Body of pancreas (tissue), 4 donors: ENCODE measurements around the gene PGGT1B. TPM values are rescaled to one million over a fixed set of nuclear protein-coding genes. Genes with fewer than 3 reads are reported as not detected.

Experiments
- ATAC-seq: fragments of 150-250 bp; one replicate; pipeline ENCODE4 v1.9.1; 2016
- DNase-seq, 4 donors: peaks; one replicate each; pipeline ENCODE4 v3.0.0-alpha.2; 2019
- H3K27ac ChIP-seq, 4 donors: fragments of 200-600 bp; sonication (generic); 1 replicate in 3 of 4; 2 replicates in 1 of 4; pipeline versions ENCODE4 v1.5.1 to v1.6.1; 2016 to 2019; ENCODE audit warnings: mild to moderate bottlenecking in 1 of 4, mixed read lengths in 1 of 4, moderate library complexity in 1 of 4
- H3K27me3 ChIP-seq, 2 donors: fragments of 200-600 bp; sonication (generic); one replicate each; pipeline ENCODE4 v1.6.0; 2016; ENCODE audit warnings: mild to moderate bottlenecking in 1 of 2
- H3K36me3 ChIP-seq, 2 donors: fragments of 200-600 bp; sonication (generic); replicated peaks in 1 of 2; 2 replicates each; pipeline ENCODE4 v1.5.1; 2016; ENCODE audit warnings: low read depth in 2 of 2; ENCODE audit not compliant: insufficient read depth in 1 of 2
- H3K4me1 ChIP-seq: fragments of 200-600 bp; sonication (generic); one replicate; pipeline ENCODE4 v1.6.0; 2016
- H3K4me3 ChIP-seq, 2 donors: fragments of 200-600 bp; sonication (generic); 1 replicate in 1 of 2; 2 replicates in 1 of 2; pipeline ENCODE4 v1.5.1; 2016 to 2019
- H3K9me3 ChIP-seq, 3 donors: fragments of 200-600 bp; sonication (generic); 1 replicate in 2 of 3; 2 replicates in 1 of 3; pipeline ENCODE4 v1.5.1; 2016
- POLR2A ChIP-seq, 3 donors: fragments of 450-650 bp; IDR thresholded peaks; one replicate each; pipeline ENCODE4 v1.6.1; 2016; ENCODE audit warnings: antibody characterized with exemption in 3 of 3, mild to moderate bottlenecking in 2 of 3
- WGBS, 2 donors: methylation state at CpG; one replicate each; pipeline ENCODE4 v1.1.5; 2017; 5-methylcytosine and 5-hydroxymethylcytosine counted together
- intact Hi-C: fragments of 100-400 bp; cut with DNase I; formaldehyde crosslinking; loops from one replicate; pipeline ENCODE4 v1.15.1; 2023
- total RNA-seq, 2 donors: library from RNA; depleted of rRNA; stranded (reverse); fragments of >200 nt; gene quantifications; one replicate each; pipeline ENCODE4 v1.1.0, GENCODE V29; 2016
- TF ChIP-seq, protein P1 (sequence below), 7 experiments: fragments of 450-650 bp in 4 of 7; fragments of 200-600 bp in 3 of 7; sonication (generic) in 3 of 7; IDR thresholded peaks; one replicate each; pipeline ENCODE4 v1.5.1; 2016 to 2019; ENCODE audit warnings: antibody characterized with exemption in 7 of 7

PGGT1B gene
- total RNA-seq, 2 donors from 2014 or later, result 5.6 to 10.9 TPM

DNA sequence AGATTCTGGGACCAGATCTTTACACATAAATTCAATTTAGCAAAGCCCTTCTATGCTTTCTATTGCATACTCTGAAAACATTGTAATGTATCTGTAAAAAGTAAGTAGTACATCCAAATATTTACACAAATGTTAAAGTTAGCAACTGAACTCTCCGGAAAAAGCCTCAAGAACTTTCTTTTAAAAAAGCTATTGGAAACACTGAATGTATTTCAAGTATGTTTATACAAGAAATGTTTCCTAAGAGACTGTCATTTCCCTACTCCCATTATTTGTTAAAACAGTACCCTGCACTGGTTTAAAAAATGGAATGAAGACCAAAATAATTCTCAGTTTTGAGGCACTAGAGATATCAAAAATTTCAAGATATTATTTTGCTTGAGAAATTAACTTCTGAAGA, 48.1 kb downstream of the PGGT1B start:
- Histone ChIP-seq H3K4me3 (no peak overlapping the region), H3K27me3 (no peaks in the 10 kb centered on the region), H3K36me3 (no peaks in the 10 kb centered on the region), H3K4me1 (peaks cover 14% of the 10 kb centered on the region), H3K9me3 (no peaks in the 10 kb centered on the region), H3K27ac (no peak overlapping the region)
- intact Hi-C loops, result no loop called here
- WGBS, 2 donors, result 25 to 44% methylated on average over 1 of the region's 1 CpG
- TF ChIP-seq POLR2A (IDR thresholded peaks at IDR 0.05), result no peak
- TF ChIP-seq, protein P1, sequence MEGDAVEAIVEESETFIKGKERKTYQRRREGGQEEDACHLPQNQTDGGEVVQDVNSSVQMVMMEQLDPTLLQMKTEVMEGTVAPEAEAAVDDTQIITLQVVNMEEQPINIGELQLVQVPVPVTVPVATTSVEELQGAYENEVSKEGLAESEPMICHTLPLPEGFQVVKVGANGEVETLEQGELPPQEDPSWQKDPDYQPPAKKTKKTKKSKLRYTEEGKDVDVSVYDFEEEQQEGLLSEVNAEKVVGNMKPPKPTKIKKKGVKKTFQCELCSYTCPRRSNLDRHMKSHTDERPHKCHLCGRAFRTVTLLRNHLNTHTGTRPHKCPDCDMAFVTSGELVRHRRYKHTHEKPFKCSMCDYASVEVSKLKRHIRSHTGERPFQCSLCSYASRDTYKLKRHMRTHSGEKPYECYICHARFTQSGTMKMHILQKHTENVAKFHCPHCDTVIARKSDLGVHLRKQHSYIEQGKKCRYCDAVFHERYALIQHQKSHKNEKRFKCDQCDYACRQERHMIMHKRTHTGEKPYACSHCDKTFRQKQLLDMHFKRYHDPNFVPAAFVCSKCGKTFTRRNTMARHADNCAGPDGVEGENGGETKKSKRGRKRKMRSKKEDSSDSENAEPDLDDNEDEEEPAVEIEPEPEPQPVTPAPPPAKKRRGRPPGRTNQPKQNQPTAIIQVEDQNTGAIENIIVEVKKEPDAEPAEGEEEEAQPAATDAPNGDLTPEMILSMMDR (IDR thresholded peaks at IDR 0.05), result no peak
- ATAC-seq, result no peak
- DNase-seq, result no peak

GRCh38 chr5:115209279-115209678, 53.4 kb downstream of the PGGT1B start:
- H3K27me3 ChIP-seq, result no peaks in the 10 kb centered on the region
- no peak overlapping the region for H3K4me3 ChIP-seq
- ATAC-seq (peak; percentile 79), DNase-seq (peak; percentile 22 to 65 (median 34))
- intact Hi-C loops, result no loop called here
- H3K9me3 ChIP-seq, result no peaks in the 10 kb centered on the region
- no peak for TF ChIP-seq POLR2A (IDR thresholded peaks at IDR 0.05)
- TF ChIP-seq, protein P1 (IDR thresholded peaks at IDR 0.05), result no peak
- H3K36me3 ChIP-seq, result no peaks in the 10 kb centered on the region
- 24 to 44% methylated on average over 3 of the region's 3 CpGs for WGBS, 2 donors
- H3K27ac ChIP-seq, result peak overlapping the region in 2 of 4 donors; percentile 24 to 47
- H3K4me1 ChIP-seq, result peaks cover 9% of the 10 kb centered on the region

DNA sequence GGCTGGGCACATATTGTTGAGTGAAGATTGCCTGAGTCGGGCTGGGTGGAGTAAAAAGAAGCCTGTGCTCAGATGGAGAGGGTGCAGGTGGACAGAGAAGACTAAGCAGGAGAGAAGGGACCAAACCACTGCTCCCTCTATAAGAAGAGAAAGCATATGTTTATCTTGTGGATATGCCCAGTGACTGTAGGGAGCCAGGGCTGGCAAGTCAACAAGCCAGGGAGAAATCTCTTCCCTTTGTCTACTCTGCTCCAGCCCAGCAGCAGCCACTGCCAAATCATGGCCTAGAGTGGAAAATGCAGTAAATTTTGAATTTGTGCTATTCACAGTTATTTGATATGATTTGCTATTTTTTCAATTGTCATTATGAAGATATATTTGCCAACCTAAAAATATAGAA, 59.7 kb downstream of the PGGT1B start:
- no peak overlapping the region for H3K4me3 ChIP-seq
- H3K36me3 ChIP-seq, result no peaks in the 10 kb centered on the region
- H3K4me1 ChIP-seq, result no peaks in the 10 kb centered on the region
- WGBS, 2 donors, result 58 to 86% methylated on average over 1 of the region's 1 CpG
- no peaks in the 10 kb centered on the region for H3K9me3 ChIP-seq
- no peak for TF ChIP-seq POLR2A (IDR thresholded peaks at IDR 0.05)
- TF ChIP-seq, protein P1 (IDR thresholded peaks at IDR 0.05), result no peak
- H3K27me3 ChIP-seq, result no peaks in the 10 kb centered on the region
- intact Hi-C loops, result no loop called here
- H3K27ac ChIP-seq, result no peak overlapping the region
- ATAC-seq (no peak), DNase-seq (no peak)

- 90 to 96% methylated on average over 3 of the region's 3 CpGs for WGBS, 2 donors
- Histone ChIP-seq H3K27me3 (no peaks in the 10 kb centered on the region), H3K27ac (no peak overlapping the region), H3K4me1 (peaks cover 15% of the 10 kb centered on the region), H3K36me3 (no peaks in the 10 kb centered on the region), H3K4me3 (no peak overlapping the region), H3K9me3 (no peaks in the 10 kb centered on the region)
- no peak for TF ChIP-seq POLR2A (IDR thresholded peaks at IDR 0.05)
- TF ChIP-seq, protein P1 (IDR thresholded peaks at IDR 0.05), result no peak
- no peak for DNase-seq
- ATAC-seq, result no peak
- intact Hi-C loops, result no loop called here
Observed at GRCh38 chr5:115196161-115196560, 66.5 kb downstream of the PGGT1B start.

DNA sequence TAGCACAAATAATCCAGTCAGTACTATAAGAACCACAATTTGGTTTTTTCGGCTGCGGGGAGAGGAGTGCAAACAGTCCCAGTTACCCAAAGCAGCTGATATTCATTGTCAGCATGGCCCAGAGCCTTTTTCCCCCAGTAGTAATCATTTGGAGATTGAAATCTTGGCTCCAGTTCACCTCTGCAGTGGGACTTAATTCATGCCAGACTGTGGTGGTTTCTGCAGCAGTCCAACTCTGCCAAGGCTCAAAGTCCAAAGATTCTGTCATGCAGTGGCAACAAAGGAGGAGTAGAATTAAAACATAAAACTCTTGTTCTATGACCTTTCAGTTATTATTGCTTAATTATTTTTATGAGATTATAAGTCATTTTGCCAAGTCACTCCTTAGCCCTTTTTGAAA, 68.0 kb downstream of the PGGT1B start:
- WGBS, 2 donors, result 18 to 33% methylated on average over 2 of the region's 2 CpGs
- intact Hi-C loops, result no loop called here
- no peaks in the 10 kb centered on the region for H3K36me3 ChIP-seq
- peak; percentile 99 for ATAC-seq
- peak overlapping the region in 3 of 4 donors; percentile 52 to 68 (median 59) for H3K27ac ChIP-seq
- peak; percentile 71 to 88 (median 78) for DNase-seq
- TF ChIP-seq, protein P1 (IDR thresholded peaks at IDR 0.05), result no peak
- no peak for TF ChIP-seq POLR2A (IDR thresholded peaks at IDR 0.05)
- H3K4me3 ChIP-seq, result no peak overlapping the region
- H3K9me3 ChIP-seq, result no peaks in the 10 kb centered on the region
- no peaks in the 10 kb centered on the region for H3K27me3 ChIP-seq
- H3K4me1 ChIP-seq, result peaks cover 15% of the 10 kb centered on the region
